AG09319 (cell line): Measurements from ENCODE around the gene SLC24A4.

Experiments used
- DNase-seq: peaks from one replicate; pipeline ENCODE4 v3.0.0-alpha.2; 2010; ENCODE audit warnings: low read depth; ENCODE audit errors: extremely low read depth
- TF ChIP-seq, protein P1 (sequence below): IDR thresholded peaks from 2 replicates; pipeline ENCODE4 v1.5.1; 2011; ENCODE audit warnings: low read depth, mild to moderate bottlenecking, inconsistent platforms, low read length, moderate library complexity

Gene SLC24A4

DNA sequence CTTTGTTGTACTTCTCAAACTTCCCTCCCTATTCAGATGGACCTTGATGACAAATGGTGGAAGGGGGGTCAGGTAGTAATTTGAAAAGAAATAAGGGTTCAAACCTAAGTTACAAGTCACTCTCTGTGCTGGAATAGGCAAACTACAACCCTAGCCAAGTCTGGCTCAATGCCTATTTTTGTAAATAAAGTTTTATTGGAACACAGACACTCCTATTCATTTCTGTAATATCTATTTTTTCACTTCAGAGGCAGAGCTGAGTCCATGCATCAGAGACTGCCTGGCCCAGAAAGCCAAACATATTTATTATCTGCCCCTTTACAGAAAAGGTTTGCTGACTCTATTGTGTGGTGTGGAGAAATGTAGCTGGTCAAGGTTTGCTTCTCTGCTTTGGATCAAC, 112.2 kb downstream of the SLC24A4 start:
- no peak for DNase-seq
- TF ChIP-seq, protein P1, sequence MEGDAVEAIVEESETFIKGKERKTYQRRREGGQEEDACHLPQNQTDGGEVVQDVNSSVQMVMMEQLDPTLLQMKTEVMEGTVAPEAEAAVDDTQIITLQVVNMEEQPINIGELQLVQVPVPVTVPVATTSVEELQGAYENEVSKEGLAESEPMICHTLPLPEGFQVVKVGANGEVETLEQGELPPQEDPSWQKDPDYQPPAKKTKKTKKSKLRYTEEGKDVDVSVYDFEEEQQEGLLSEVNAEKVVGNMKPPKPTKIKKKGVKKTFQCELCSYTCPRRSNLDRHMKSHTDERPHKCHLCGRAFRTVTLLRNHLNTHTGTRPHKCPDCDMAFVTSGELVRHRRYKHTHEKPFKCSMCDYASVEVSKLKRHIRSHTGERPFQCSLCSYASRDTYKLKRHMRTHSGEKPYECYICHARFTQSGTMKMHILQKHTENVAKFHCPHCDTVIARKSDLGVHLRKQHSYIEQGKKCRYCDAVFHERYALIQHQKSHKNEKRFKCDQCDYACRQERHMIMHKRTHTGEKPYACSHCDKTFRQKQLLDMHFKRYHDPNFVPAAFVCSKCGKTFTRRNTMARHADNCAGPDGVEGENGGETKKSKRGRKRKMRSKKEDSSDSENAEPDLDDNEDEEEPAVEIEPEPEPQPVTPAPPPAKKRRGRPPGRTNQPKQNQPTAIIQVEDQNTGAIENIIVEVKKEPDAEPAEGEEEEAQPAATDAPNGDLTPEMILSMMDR, result no peak

GRCh38 chr14:92436115-92436776, 113.3 kb downstream of the SLC24A4 start:
- DNase-seq, result no peak
- TF ChIP-seq, protein P1, result no peak

DNA sequence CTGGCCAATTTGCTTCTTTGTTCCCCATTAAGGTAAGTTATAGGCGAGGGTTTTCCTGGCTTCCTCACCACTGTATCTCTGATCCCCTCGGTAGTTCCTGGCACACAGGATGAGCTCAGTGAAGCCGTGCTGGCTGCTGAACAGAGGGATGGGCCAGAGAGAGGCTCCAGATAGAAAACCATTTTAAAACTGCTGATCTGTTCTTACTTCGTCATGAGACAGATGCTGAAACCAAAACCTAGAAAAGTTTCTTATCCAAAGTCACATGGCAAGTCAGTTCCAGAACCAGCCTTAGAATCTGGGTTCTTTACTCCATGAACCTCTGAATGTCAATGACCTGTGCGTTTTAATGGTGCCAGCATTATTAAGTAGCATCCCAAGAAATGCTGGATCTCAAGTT, 114.3 kb downstream of the SLC24A4 start:
- DNase-seq, result no peak
- TF ChIP-seq, protein P1, result no peak

GRCh38 chr14:92437729-92438285, 114.8 kb downstream of the SLC24A4 start:
- TF ChIP-seq, protein P1, result no peak
- no peak for DNase-seq

DNA sequence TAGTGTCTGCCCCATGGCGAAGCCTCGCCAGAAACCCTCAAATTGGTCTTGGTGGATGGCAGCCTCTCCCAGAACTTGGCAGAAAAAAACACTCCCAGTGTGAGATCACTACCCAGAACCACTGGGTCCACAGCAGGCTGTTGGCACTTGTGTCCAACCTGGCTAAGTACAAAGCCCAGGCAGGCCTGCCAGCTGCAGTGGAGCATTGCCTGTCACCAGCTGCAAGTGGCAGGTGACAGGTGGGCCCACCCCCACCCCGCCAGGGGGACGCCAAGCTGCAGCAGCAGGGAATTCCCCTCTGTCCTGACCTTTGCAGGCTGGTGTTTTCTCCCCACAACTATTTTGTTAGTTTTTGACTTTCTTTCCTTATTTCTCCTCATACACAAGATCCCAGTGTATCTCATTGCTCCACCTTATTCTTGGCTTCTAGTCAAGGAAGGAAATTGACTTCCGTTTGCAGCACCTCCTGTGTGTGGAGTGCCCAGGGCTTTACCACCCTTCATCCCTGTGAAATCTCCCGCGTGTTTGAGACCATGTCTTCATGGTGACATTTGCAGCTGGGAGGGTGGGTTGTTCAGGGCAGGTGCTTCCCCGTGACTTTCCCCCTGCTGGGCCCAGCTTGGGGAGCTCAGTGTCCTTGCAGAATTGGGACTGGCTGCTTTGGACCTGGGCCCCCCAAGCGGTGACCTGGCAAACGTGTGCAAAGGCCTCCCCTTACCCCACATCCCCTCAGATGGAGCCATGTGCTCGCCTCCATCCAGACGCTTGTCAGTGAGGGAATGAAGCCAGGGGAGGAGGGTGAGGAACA, 116.8 kb downstream of the SLC24A4 start:
- no peak for DNase-seq
- TF ChIP-seq, protein P1, result no peak

DNA sequence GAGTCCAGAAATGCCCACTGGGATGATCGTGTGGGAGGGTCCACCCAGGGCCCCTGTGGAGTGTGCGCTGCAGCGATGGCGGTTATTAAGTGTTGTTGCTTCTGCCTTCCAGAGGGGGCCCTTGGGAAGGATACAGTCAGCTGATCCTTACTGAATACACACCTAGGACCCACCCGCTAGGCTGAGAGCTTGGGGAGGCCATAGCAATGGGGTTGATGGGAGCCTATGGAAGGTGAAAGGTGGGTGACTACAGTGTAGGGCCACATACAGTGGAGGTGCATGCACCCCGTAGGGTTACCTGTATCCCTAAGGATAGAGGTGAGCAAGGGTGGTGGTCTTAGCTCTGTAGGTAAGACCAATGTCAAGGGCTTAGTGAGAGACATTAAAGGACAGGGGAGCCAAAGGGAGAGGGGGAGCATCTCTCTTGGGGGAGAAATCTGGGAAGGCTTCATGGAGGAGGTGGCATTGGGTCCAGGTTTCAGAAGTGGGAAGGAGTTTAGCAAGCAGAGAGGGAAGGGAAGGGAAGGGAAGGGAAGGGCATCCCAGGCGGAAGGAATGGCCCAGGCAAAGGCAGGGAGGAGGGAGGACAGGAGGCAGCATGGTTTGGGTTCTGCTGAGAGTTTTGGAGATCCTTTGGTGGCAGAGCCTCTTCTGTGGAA, 117.5 kb downstream of the SLC24A4 start:
- DNase-seq, result no peak
- TF ChIP-seq, protein P1, result no peak
